Keratinocyte (primary cell): ENCODE results near the gene C2CD3.

Experiments
- EZH2 ChIP-seq: IDR thresholded peaks from one replicate; pipeline ENCODE4 v1.6.1; 2012; ENCODE audit warnings: inconsistent platforms, mild to moderate bottlenecking, low read length, moderate library complexity
- TF ChIP-seq, protein P1 (sequence below), 3 experiments: IDR thresholded peaks in 1 of 3; conservative IDR thresholded peaks in 1 of 3; optimal IDR thresholded peaks in 1 of 3; 2 replicates in 2 of 3; 3 replicates in 1 of 3; pipeline versions ENCODE3 to v1.5.1; 2011; ENCODE audit warnings: low read length in 3 of 3, mild to moderate bottlenecking in 3 of 3, moderate library complexity in 2 of 3, control low read depth in 1 of 3, inconsistent platforms in 1 of 3; ENCODE audit not compliant: insufficient read depth in 2 of 3; ENCODE audit errors: extremely low read depth in 1 of 3

DNA sequence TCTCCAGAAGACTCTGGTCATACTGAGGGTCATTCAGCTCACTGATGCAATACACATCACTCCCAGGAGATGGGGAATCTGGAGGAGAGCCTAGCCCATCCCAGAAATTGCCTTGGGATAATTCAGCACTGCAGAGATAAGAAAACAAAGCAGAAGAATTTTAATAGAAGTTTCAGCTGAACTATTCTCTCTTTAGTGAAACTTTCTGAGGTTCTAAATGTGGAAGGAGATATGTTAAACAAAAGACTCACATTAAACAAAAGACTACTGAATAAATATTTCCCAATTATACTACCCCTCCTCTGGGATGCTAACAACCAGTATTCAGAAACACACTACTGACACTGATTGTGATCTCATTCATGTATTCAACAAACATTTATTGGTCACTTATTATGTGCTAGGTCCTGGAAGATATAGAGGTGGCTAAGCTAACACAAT, 47.8 kb downstream of the C2CD3 start:
- TF ChIP-seq, protein P1, sequence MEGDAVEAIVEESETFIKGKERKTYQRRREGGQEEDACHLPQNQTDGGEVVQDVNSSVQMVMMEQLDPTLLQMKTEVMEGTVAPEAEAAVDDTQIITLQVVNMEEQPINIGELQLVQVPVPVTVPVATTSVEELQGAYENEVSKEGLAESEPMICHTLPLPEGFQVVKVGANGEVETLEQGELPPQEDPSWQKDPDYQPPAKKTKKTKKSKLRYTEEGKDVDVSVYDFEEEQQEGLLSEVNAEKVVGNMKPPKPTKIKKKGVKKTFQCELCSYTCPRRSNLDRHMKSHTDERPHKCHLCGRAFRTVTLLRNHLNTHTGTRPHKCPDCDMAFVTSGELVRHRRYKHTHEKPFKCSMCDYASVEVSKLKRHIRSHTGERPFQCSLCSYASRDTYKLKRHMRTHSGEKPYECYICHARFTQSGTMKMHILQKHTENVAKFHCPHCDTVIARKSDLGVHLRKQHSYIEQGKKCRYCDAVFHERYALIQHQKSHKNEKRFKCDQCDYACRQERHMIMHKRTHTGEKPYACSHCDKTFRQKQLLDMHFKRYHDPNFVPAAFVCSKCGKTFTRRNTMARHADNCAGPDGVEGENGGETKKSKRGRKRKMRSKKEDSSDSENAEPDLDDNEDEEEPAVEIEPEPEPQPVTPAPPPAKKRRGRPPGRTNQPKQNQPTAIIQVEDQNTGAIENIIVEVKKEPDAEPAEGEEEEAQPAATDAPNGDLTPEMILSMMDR (optimal IDR thresholded peaks at IDR 0.05 in 1 of 3, IDR thresholded peaks at IDR 0.05 in 1 of 3, conservative IDR thresholded peaks at IDR 0.05 in 1 of 3; ENCODE audit: extremely low read depth in 1 of 3, insufficient read depth in 2 of 3, low read length in 3 of 3), result no peak
- no peak for TF ChIP-seq EZH2
